A673 (cell line): Measurements from ENCODE around the gene ENOX1. TPM values are rescaled to one million over a fixed set of nuclear protein-coding genes. Genes with fewer than 3 reads are reported as not detected.

Experiments used
- BruUV-seq: library from RNA; stranded (reverse); fragments of 400-500 nt; replicated peaks from 2 replicates; lab custom pipeline; 2021; lab: Mats Ljungman, UMichigan
- CTCF ChIA-PET: fragments of 300-600 bp; sonication (Branson Sonifier 250); formaldehyde crosslinking; loops from one replicate; lab custom pipeline; 2022; ENCODE audit warnings: antibody characterized with exemption; lab: Charles Lee
- POLR2A ChIA-PET: fragments of 300-600 bp; sonication (Branson Sonifier 250); formaldehyde crosslinking; loops from one replicate; lab custom pipeline; 2022; ENCODE audit warnings: antibody characterized with exemption; ENCODE audit not compliant: low non-redundant PET; lab: Charles Lee
- DNase-seq: peaks from one replicate; pipeline ENCODE4 v3.0.0-alpha.2; 2015; ENCODE audit warnings: low spot score
- H3K27ac ChIP-seq: fragments of 200-600 bp; sonication (generic); 2 replicates; pipeline ENCODE4 v1.5.1; 2016; ENCODE audit warnings: mixed run types, low read depth, mild to moderate bottlenecking, mixed read lengths, antibody characterized with exemption, low read length; ENCODE audit not compliant: poor library complexity, severe bottlenecking
- H3K27me3 ChIP-seq: fragments of 200-600 bp; sonication (generic); replicated peaks from 2 replicates; pipeline ENCODE4 v1.6.1; 2017; ENCODE audit warnings: mixed run types, low read depth, mild to moderate bottlenecking, mixed read lengths, antibody characterized with exemption, low read length; ENCODE audit not compliant: insufficient read depth, poor library complexity
- H3K36me3 ChIP-seq: fragments of 200-600 bp; sonication (generic); 2 replicates; pipeline ENCODE4 v1.6.1; 2016; ENCODE audit warnings: mixed run types, mild to moderate bottlenecking, mixed read lengths, antibody characterized with exemption, low read length; ENCODE audit not compliant: insufficient read depth, poor library complexity, severe bottlenecking
- H3K4me1 ChIP-seq: fragments of 200-600 bp; sonication (generic); 2 replicates; pipeline ENCODE4 v1.6.1; 2017; ENCODE audit warnings: mixed run types, mild to moderate bottlenecking, mixed read lengths, antibody characterized with exemption, low read length; ENCODE audit not compliant: insufficient read depth, poor library complexity, severe bottlenecking
- H3K4me3 ChIP-seq: fragments of 200-600 bp; sonication (generic); 2 replicates; pipeline ENCODE4 v1.5.1; 2016; ENCODE audit warnings: low read depth, mixed run types, mild to moderate bottlenecking, mixed read lengths, low read length; ENCODE audit not compliant: poor library complexity, severe bottlenecking
- H3K9me3 ChIP-seq: fragments of 200-600 bp; sonication (generic); 2 replicates; pipeline ENCODE4 v1.6.1; 2016; ENCODE audit warnings: mixed run types, low read depth, mild to moderate bottlenecking, mixed read lengths, antibody characterized with exemption, low read length; ENCODE audit not compliant: poor library complexity, severe bottlenecking
- CTCF ChIP-seq: fragments of 300-800, 200-600 bp; sonication (generic); conservative IDR thresholded peaks from 2 replicates; pipeline ENCODE4 v1.5.1; 2017; ENCODE audit warnings: low read depth, mild to moderate bottlenecking, antibody characterized with exemption, low read length, moderate library complexity, mixed read lengths
- EZH2 ChIP-seq: fragments of 200-600 bp; sonication (generic); IDR thresholded peaks from 2 replicates; pipeline ENCODE4 v1.6.1; 2017; ENCODE audit warnings: borderline replicate concordance, low read depth, mild to moderate bottlenecking, mixed read lengths, antibody characterized with exemption, low read length; ENCODE audit not compliant: poor library complexity, severe bottlenecking
- intact Hi-C: fragments of 100-400 bp; cut with micrococcal nuclease; formaldehyde crosslinking; loops from one replicate; pipeline ENCODE4 v1.10.0; 2022; ENCODE audit not compliant: unreplicated experiment
- total RNA-seq: library from RNA; stranded (reverse); gene quantifications from 2 replicates; pipeline ENCODE4 v1.2.3, GENCODE V29; 2021

The ENOX1 gene
- total RNA-seq, 1 experiment from 2014 or later, result 4.4 TPM

GRCh38 chr13:43472980-43473379 lies 313.8 kb downstream of the ENOX1 start:
- BruUV-seq, result no TSS peak
- no peak for DNase-seq
- Histone ChIP-seq H3K27ac (no peak overlapping the region), H3K4me3 (no peak overlapping the region), H3K27me3 (no peaks in the 10 kb centered on the region), H3K36me3 (no peaks in the 10 kb centered on the region), H3K9me3 (no peaks in the 10 kb centered on the region), H3K4me1 (no peaks in the 10 kb centered on the region)
- ChIA-PET POLR2A (no interaction called here), CTCF (no interaction called here)
- intact Hi-C loops, result no loop called here
- TF ChIP-seq EZH2, result no peak

- Histone ChIP-seq H3K27ac (no peak overlapping the region), H3K36me3 (no peaks in the 10 kb centered on the region), H3K4me3 (no peak overlapping the region), H3K9me3 (no peaks in the 10 kb centered on the region), H3K4me1 (no peaks in the 10 kb centered on the region), H3K27me3 (no peaks in the 10 kb centered on the region)
- ChIA-PET CTCF (no interaction called here), POLR2A (interaction anchor here (0.7 kb wide), 1 partner anchor 293 kb away, joined by 3 read pairs; no protein-coding TSS in a partner anchor)
- no peak for DNase-seq
- intact Hi-C loops, result no loop called here
- no TSS peak for BruUV-seq
- no peak for TF ChIP-seq EZH2
- no peak for TF ChIP-seq CTCF
These were observed 314.4 kb downstream of the ENOX1 start for GRCh38 chr13:43472339-43472738.

GRCh38 chr13:43470610-43471009 lies 316.2 kb downstream of the ENOX1 start:
- Histone ChIP-seq H3K9me3 (no peaks in the 10 kb centered on the region), H3K4me1 (no peaks in the 10 kb centered on the region), H3K27me3 (no peaks in the 10 kb centered on the region), H3K27ac (no peak overlapping the region), H3K36me3 (no peaks in the 10 kb centered on the region), H3K4me3 (no peak overlapping the region)
- no TSS peak for BruUV-seq
- intact Hi-C loops, result no loop called here
- TF ChIP-seq EZH2 (no peak), CTCF (no peak)
- no peak for DNase-seq
- ChIA-PET POLR2A (no interaction called here), CTCF (no interaction called here)

- Histone ChIP-seq H3K27ac (no peak overlapping the region), H3K4me3 (no peak overlapping the region), H3K36me3 (no peaks in the 10 kb centered on the region), H3K27me3 (no peaks in the 10 kb centered on the region), H3K4me1 (no peaks in the 10 kb centered on the region), H3K9me3 (no peaks in the 10 kb centered on the region)
- intact Hi-C loops, result loop anchor here (10.0 kb wide), 1 partner anchor 165 kb away; no protein-coding TSS in a partner anchor
- no TSS peak for BruUV-seq
- no peak for DNase-seq
- TF ChIP-seq EZH2, result no peak
- TF ChIP-seq CTCF, result no peak
- POLR2A ChIA-PET, result no interaction called here
- CTCF ChIA-PET, result no interaction called here
These were observed 317.0 kb downstream of the ENOX1 start for GRCh38 chr13:43469791-43470190.
